ENCODE results near the gene UBE2M.
A peak's percentile ranks its signal among the peaks of the same experiment; 100 is the strongest.

UBE2M gene

DNA sequence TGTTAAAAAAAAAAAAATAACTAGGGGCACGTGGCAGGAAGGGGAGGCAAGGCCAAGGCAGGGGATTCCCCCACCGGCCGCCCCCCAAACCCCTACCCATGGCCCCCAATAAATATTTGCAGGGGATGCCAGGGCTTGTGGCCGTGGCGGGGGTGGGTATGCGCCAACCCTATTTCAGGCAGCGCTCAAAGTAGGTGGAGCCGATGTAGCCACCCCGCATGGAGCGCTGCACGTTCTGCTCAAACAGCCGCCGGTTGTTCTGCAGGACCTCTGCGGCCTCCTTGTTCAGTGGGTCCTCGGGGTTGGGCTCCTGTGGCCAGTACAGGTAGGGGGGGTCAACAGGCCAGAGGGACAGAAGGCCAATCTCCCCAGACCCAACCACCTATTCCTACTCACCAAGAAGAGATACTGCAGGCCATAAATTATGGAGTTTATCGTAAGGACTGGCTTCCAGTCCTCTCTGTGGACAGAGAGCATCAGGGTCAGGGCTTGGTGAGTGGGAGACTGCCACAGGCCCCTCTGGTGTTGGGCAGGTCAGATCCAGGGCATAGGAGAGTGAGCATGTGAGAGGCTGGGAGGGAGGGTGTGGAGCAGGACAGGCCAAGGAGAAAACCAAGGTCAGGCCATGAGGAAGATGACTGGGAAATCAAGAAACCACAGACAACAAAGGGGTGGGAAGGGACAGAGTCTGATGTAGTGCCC lies 2.3 kb downstream of the UBE2M start:
- DNase-seq (ENCODE audit: low read depth in 2 of 3, low spot score in 1 of 3) = no peak

DNA sequence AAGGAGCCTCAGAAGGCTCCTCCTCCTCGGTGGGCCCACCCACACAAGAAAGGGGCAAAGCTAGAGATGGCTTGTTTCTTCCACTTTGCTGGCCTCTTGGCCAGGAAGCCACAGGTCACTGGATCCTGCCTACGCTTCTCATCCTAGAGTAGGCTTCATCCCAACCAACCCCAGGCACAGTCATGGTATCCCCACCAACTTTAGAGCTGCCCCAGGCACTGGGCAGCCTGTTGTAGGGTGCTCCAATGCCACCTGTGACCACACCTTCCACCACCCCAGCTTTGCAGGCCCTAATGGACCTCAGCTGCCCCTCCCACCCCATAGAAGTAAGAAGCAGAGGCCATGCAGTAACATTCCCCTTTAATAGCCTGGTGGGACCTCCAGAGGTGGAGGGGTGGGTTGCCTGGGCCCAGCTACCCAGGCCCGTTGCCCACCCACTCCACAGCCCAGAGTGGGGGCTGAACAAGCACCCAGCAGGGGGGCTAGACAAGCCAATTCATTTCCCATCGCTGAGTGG lies 3.0 kb downstream of the UBE2M start:
- DNase-seq (ENCODE audit: low read depth in 2 of 3, low spot score in 1 of 3) = no peak

DNA sequence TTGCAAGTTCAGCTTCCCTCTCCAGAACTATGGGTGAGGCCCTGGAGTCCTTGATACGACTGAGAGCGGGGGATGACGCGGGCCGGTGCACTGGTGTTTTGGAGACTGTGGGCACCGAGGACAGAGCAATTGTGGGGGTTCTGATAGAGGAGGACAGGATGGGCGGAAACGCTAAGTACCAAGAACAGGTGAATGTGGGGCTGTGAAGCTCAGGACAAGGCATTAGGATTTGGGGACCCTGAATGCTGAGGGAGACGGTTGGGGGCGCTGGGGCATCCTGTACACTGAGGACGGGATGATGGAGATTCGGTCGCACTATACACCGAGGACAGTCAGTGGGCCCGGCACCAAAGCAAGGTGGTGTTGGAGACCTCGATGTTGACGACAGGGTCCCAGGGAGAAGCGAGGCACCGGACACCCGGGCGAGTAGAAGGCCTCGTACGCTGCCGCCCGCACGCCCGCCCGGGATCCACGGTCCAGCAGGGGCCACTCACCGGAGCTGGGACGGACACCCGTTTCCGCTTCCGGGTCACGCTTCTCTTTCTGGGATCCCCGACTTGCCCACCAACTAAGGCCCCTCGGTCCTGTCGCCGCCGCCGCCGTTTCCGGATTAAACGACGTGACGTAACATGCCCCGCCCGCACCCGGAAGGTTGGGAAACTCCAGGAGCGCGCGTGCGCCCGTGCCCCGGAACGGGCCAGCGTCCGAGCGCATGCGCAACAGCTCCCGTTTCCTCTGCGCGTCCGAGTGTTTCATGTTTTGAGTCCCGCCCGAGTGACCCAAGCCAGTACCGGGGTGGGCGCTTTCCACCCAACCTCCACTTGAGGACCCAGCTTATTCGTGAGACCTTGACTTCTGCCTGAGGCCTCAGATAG lies 3.7 kb downstream of the UBE2M start, which contains the start of gene CHMP2A:
Gene CHMP2A, minus strand, starts transcription at position 612 of the 875 bp plus-strand sequence. CDS start 893 bp downstream, outside the sequence.
- DNase-seq (ENCODE audit: low read depth in 2 of 3, low spot score in 1 of 3) = peak; percentile 98

DNA sequence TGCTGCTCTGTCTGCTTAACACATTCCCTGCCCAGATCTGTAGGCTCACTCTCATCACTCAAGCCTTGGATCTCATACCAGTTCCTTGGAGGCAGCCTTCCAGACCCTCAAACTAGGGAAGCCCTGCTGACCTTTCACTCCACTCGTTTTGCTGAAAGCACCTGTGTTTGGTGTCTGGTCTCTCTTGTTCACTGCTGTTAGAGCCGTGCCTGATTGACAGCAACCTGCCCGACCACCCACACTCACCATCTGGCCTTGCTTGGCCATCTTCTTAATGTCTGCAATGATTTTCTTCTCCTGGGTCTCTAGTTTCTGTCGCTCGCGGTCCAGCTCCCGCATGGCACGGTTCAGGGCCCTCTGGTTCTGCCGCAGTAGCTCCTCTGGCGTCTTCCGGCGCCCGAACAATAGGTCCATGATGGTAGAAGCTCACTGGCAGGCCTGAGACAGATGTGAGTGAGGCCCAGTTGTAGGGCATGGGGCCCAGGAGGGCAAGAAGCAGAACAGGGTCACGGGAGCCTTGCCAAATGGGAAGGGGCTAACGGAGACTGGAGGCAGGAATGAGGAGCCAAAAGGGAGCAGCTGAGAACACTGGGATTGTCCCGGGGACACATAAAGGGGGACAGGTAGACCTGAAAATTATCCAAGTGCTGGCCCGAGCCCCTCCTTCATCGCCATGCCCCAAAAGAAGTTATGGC lies 4.5 kb downstream of the UBE2M start:
- DNase-seq (ENCODE audit: low read depth in 2 of 3, low spot score in 1 of 3) = no peak

DNA sequence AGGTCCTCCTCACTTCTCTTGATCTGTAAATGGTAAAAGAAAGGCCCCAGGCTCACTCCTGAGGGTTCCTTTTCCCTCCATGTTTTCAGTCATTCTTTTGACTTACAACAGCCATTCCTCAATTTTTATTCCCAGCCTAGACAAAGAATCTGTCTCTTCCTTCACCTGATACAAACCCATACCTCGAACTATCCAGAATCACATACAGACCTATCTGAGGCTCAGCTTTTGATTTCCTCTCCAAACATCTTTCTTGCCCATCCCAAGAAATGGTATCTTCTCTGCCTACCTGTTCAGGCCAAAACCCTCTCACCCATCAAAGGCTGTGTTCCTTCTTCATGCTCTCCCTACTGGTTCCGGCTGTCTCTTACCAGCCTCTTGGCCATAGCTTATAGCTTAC lies 5.8 kb downstream of the UBE2M start:
- DNase-seq (ENCODE audit: low read depth in 2 of 3, low spot score in 1 of 3) = no peak

DNA sequence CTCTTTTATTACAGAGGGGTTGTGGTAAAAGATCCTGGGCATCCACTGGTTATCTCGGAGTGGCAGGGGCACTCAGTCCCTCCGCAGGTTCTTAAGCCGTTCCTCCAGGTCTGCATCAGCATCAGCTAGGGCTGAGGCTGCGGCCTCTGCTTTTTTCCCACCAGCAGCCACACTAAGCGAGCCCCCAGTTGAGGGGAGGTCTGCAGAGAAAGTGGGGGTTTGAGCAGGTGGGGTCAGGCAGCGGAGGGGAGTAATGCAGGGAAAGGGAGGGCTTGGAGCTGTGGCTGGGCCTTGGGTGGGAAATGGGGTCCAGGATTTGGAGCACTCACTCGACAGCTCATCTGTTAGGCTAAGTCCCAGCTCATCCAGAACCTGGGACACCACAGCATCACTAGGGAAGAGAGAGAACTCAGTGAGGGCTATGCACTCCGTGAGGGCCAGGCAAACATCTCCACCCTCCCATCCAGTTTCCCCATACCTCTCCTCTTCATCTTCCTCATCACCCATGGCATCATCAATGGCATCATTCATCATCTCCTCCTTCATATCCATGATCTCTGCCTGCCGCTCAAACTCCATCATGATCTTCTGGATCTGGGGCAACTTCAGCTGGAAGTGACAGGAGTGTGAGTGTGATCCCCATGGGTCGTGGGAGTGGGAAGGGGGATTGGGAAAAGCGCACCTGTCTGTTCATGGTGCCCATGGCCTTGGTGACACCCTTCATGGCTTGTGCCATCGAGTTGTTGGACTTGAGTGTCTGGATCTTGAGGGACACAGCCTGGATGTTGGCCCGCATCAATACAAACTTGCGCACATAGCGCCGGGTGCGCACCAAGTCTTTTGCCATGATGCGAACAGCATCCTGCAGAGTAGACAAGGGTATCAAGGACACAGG lies 6.6 kb downstream of the UBE2M start:
- DNase-seq (ENCODE audit: low read depth in 2 of 3, low spot score in 1 of 3) = no peak

DNA sequence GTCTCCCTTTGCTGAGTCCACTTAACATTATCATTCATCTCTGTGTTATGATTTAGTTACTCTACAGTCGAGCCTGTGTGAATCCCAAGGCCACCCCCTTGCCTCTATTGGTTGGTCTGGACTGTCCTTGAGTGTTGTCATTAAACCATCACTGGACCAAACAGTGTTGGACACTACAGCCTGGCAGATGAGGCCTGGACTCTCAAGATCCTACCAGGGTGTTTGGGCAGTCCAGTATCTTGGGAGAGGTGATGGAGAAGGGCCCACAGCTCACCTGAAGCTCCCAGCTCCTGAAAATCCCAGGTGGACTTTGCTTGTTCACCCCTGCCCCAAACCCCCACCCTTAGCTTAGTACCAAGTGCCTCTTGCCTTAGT lies 7.3 kb downstream of the UBE2M start:
- DNase-seq (ENCODE audit: low read depth in 2 of 3, low spot score in 1 of 3) = no peak

DNA sequence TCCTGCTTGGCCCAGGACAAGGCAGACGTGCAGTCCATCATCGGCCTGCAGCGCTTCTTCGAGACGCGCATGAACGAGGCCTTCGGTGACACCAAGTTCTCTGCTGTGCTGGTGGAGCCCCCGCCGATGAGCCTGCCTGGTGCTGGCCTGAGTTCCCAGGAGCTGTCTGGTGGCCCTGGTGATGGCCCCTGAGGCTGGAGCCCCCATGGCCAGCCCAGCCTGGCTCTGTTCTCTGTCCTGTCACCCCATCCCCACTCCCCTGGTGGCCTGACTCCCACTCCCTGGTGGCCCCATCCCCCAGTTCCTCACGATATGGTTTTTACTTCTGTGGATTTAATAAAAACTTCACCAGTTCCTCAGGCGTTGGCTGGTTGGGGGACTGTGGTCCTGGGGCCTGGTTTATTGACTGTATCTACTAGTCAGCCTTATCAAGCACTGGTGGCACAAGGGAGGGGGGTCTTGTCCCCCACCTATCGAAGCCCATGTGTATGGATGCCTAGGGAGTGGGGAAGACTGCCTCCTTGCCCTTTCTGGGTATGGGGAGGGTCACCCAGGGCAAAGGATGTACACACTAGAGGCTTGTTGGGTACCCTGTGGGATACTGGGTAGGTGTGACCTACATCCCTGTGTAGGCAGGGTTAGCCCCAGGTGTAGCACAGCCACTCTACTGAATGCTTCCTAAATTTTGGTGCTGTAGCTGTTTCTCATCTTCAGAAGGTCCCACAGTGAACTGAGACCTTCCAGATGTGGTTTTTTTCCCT lies 7.9 kb downstream of the UBE2M start:
- no peak for DNase-seq (ENCODE audit: low read depth in 2 of 3, low spot score in 1 of 3)

DNA sequence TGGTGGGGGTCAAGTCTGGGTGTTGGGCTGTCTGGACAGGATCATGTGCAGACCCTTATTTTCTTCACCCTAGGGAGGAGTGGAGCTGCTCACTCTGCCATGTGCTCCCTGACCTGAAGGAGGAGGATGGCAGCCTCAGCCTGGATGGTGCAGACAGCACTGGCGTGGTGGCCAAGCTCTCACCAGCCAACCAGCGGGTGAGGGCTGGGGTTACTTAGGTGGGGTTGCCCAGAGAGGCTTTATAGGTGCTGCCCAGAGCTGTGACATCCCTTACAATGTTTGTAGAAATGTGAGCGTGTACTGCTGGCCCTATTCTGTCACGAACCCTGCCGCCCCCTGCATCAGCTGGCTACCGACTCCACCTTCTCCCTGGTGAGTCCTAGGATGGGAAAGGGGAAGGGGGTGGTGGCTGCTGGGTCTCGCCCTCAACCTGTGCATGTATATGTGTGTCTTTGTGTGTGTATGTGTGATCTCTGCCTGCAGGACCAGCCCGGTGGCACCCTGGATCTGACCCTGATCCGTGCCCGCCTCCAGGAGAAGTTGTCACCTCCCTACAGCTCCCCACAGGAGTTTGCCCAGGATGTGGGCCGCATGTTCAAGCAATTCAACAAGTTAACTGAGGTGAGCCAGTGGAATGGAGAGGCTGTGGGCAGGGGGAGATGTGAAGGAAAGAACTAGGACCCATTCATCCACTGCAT lies 8.6 kb downstream of the UBE2M start:
- DNase-seq (ENCODE audit: low read depth in 2 of 3, low spot score in 1 of 3) = no peak

DNA sequence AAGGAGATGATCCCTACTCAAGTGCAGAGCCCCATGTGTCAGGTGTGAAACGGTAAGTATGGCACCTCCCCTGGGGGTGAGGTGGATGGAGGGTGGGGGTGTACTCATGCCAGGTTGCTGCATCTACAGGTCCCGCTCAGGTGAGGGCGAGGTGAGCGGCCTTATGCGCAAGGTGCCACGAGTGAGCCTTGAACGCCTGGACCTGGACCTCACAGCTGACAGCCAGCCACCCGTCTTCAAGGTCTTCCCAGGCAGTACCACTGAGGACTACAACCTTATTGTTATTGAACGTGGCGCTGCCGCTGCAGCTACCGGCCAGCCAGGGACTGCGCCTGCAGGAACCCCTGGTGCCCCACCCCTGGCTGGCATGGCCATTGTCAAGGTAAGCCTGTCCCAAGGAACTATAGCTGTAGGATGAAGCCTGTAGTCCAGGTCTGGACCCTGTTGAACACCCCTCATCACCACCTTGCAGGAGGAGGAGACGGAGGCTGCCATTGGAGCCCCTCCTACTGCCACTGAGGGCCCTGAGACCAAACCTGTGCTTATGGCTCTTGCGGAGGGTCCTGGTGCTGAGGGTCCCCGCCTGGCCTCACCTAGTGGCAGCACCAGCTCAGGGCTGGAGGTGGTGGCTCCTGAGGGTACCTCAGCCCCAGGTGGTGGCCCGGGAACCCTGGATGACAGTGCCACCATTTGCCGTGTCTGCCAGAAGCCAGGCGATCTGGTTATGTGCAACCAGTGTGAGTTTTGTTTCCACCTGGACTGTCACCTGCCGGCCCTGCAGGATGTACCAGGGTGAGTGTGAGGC lies 9.3 kb downstream of the UBE2M start:
- no peak for DNase-seq (ENCODE audit: low read depth in 2 of 3, low spot score in 1 of 3)

DNA sequence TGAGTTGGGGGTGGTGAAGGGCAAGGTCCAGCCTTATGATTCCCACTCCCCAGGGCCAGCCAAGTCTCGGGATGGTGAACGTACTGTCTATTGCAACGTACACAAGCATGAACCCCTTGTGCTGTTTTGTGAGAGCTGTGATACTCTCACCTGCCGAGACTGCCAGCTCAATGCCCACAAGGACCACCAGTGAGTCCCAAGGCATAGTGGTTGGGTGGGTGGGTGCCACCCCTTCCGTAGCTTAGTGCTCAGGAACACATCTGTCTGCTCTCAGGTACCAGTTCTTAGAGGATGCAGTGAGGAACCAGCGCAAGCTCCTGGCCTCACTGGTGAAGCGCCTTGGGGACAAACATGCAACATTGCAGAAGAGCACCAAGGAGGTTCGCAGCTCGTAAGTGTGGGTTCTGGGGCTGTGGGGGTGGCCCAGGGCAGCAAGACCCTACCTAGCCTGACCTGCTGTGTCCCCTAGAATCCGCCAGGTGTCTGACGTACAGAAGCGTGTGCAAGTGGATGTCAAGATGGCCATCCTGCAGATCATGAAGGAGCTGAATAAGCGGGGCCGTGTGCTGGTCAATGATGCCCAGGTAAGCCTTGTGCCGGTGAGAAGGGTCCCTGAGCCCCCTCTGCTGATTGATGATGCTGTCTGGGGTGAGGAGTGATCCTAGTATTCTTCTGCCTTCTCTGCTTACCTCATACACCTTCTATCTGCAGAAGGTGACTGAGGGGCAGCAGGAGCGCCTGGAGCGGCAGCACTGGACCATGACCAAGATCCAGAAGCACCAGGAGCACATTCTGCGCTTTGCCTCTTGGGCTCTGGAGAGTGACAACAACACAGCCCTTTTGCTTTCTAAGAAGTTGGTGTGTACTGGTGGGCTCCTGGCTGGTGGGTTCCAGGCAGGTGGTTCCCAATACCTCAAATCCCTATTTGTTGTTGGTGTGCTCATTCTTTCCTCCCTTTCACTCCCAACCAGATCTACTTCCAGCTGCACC lies 10.8 kb downstream of the UBE2M start:
- no peak for DNase-seq (ENCODE audit: low read depth in 2 of 3, low spot score in 1 of 3)

DNA sequence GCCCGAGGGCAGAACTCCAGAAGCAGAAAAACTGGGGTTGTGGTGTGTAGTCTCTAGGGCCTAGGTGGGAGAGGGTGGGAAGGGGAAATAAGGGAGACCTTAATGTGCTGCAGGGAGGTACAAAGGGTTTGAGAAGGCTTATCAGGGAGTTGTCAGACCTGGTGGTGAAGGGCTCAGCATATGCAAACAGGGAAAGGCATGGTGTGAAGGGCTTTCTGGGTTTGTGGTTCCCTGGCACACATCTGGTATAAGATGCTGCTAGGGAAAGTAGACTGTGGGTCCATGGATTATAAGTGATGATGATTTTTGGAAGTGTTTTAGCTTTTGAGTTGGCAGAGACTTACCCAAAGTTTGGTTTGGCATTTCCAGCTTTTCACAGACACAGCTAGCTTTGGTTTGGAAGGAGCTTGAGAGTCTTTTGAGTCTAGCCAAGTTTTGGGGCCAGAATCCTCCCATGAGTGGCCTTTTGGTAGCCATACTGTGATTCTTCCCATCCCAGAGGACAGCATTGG lies 12.3 kb downstream of the UBE2M start:
- DNase-seq (ENCODE audit: low read depth in 2 of 3, low spot score in 1 of 3) = no peak

DNA sequence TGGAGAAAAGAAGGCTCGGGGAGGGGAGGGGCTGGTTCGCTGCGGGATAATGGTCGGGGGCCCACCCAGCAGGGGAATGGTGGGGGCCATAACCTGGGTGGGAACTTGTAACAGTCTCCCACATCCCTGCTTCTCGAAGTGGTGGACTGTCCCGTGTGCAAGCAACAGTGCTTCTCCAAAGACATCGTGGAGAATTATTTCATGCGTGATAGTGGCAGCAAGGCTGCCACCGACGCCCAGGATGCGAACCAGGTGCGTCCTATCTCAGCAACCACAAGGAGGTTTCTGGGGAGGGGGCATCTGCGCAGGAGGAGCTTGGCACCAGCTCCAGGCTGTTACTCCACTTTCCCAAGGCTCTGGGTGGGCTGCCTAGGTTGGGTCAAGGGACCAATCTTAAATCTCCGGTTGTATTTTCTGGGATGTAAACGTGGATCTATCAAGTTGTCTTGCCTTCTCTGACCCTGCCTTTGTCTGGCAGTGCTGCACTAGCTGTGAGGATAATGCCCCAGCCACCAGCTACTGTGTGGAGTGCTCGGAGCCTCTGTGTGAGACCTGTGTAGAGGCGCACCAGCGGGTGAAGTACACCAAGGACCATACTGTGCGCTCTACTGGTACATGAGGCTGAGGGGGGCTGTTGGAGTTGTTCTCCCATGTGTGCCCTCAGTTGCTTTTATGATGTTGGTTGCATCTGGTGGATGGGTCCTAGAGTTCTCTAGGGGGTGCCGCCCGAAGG lies 13.0 kb downstream of the UBE2M start:
- no peak for DNase-seq (ENCODE audit: low read depth in 2 of 3, low spot score in 1 of 3)

DNA sequence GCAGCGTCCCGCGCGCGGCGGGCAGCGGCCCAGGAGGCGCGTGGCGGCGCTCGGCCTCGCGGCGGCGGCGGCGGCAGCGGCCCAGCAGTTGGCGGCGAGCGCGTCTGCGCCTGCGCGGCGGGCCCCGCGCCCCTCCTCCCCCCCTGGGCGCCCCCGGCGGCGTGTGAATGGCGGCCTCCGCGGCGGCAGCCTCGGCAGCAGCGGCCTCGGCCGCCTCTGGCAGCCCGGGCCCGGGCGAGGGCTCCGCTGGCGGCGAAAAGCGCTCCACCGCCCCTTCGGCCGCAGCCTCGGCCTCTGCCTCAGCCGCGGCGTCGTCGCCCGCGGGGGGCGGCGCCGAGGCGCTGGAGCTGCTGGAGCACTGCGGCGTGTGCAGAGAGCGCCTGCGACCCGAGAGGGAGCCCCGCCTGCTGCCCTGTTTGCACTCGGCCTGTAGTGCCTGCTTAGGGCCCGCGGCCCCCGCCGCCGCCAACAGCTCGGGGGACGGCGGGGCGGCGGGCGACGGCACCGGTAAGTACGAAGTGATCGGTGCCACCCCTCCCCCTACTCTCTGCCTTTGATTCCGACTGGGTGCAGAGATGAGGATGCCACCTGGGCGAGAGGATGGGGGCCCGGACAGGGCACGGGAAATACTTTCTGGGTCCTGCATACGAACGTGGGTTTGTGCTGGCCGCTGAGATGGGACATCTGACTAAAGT lies 13.7 kb downstream of the UBE2M start:
- peak in 1 of 3 donors; percentile 65 for DNase-seq (ENCODE audit: low read depth in 2 of 3, low spot score in 1 of 3)

DNA sequence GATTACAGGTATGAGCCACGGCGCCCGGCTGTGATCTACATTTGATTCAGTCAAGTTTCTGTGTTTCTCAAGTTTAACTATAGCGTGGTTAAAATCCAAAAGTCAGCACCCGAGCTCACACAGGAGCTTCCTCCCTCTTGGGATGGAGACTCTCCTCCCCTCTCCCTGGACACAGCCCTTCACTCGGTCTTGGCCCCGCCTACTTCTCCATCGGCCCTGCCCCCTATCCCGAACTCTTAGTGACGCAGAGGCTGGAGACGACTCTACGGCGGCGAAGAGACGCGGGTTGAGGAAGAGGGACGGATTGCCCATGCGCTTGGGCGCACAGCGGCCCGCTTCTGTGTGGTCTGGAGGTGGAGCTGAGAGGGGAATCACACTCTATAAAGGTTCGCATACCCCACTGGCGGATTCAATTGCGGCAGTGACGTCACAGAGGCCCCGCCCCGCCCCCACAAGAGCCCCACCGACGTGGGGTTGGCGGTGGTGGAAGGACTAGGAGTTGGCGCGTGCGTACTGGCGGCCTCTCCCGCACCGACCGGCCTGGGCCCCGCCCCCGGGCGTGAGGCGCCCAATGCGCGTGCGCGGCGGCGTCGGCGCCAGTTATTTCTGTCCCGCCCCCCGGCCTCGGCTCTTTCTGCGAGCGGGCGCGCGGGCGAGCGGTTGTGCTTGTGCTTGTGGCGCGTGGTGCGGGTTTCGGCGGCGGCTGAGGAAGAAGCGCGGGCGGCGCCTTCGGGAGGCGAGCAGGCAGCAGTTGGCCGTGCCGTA lies 14.4 kb downstream of the UBE2M start, which contains the start of gene TRIM28:
Gene TRIM28, plus strand, starts transcription at position 239 of the 765 bp plus-strand sequence. CDS start 694 bp downstream, outside the sequence.
- peak; percentile 100 for DNase-seq (ENCODE audit: low read depth in 2 of 3, low spot score in 1 of 3)
